ENCODE measurements around the gene GALK2.

DNA sequence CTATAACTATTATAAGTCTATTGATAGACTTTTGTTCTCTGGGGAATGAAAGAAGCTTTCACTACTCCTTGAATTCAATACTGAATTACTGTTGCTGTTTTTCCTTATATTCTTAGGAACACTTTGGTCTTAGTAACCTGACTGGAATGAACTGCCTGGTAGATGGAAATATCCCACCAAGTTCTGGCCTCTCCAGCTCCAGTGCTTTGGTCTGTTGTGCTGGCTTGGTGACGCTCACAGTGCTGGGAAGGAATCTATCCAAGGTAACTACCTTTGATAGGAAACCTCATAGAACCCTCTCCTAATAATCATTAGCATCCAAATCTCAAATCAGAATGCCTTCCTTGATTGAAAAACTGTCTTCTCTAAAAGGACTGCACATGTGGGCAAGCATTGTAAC is 69.1 kb downstream of the GALK2 start:
- TF ChIP-seq, protein P1, sequence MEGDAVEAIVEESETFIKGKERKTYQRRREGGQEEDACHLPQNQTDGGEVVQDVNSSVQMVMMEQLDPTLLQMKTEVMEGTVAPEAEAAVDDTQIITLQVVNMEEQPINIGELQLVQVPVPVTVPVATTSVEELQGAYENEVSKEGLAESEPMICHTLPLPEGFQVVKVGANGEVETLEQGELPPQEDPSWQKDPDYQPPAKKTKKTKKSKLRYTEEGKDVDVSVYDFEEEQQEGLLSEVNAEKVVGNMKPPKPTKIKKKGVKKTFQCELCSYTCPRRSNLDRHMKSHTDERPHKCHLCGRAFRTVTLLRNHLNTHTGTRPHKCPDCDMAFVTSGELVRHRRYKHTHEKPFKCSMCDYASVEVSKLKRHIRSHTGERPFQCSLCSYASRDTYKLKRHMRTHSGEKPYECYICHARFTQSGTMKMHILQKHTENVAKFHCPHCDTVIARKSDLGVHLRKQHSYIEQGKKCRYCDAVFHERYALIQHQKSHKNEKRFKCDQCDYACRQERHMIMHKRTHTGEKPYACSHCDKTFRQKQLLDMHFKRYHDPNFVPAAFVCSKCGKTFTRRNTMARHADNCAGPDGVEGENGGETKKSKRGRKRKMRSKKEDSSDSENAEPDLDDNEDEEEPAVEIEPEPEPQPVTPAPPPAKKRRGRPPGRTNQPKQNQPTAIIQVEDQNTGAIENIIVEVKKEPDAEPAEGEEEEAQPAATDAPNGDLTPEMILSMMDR (IDR thresholded peaks at IDR 0.05), result no peak
- TF ChIP-seq POLR2A (IDR thresholded peaks at IDR 0.05), result no peak

Measured in right lobe of liver (tissue), 4 donors.